ENCODE results near the gene PIKFYVE. TPM values are rescaled to one million over a fixed set of nuclear protein-coding genes. Genes with fewer than 3 reads are reported as not detected.

The PIKFYVE gene
- total and polyA plus RNA-seq, 2 donors (not counting 1 experiment from before 2014, with no cell fraction given), result 20.3 to 80.9 TPM

- no peak overlapping the region for H2AFZ ChIP-seq (ENCODE audit: insufficient read depth, low read depth, low read length, poor library complexity, severe bottlenecking)
- Mint-ChIP-seq H3K27ac (no peak overlapping the region), H3K4me3 (no peak overlapping the region), H3K9me3 (ENCODE audit: insufficient read depth) (no peaks in the 10 kb centered on the region), H3K27me3 (no peaks in the 10 kb centered on the region), H3K4me1 (peaks cover 16% of the 10 kb centered on the region)
- DNase-seq (no peak), ATAC-seq (ENCODE audit: low read depth) (no peak)
- peaks cover 2% of the 10 kb centered on the region in 2 donors for H3K4me1 ChIP-seq (ENCODE audit: control insufficient read depth in 2 of 2, insufficient read depth in 2 of 2, low read length in 2 of 2)
- H3K9me3 ChIP-seq (ENCODE audit: control extremely low read depth in 1 of 3, control insufficient read depth in 2 of 3, insufficient read depth in 1 of 3, low read length in 2 of 3), result peaks cover 1 to 19% (median 4%) of the 10 kb centered on the region in 3 donors
- H3K9ac ChIP-seq (ENCODE audit: low read length), result no peak overlapping the region
- no peak overlapping the region for H3K27ac ChIP-seq (ENCODE audit: low read length in 2 of 2)
- intact Hi-C loops (cut with micrococcal nuclease), result no loop called here
- ChIA-PET POLR2A (interaction anchor here (0.7 kb wide), 1 partner anchor 219 kb away, joined by 3 read pairs; no protein-coding TSS in a partner anchor), CTCF (no interaction called here)
- H3K36me3 ChIP-seq (replicated peaks in 1 of 2; ENCODE audit: control extremely low read depth in 1 of 2, control insufficient read depth in 1 of 2, extremely low read depth in 1 of 2, insufficient read depth in 2 of 2, low read length in 1 of 2), result peaks cover 0 to 21% of the 10 kb centered on the region in 2 experiments
- no peaks in the 10 kb centered on the region for H3K79me2 ChIP-seq (ENCODE audit: control insufficient read depth, insufficient read depth, low read length)
- WGBS (ENCODE audit: insufficient coverage), result 96% methylated on average over 8 of the region's 9 CpGs
- TF ChIP-seq, protein P1, sequence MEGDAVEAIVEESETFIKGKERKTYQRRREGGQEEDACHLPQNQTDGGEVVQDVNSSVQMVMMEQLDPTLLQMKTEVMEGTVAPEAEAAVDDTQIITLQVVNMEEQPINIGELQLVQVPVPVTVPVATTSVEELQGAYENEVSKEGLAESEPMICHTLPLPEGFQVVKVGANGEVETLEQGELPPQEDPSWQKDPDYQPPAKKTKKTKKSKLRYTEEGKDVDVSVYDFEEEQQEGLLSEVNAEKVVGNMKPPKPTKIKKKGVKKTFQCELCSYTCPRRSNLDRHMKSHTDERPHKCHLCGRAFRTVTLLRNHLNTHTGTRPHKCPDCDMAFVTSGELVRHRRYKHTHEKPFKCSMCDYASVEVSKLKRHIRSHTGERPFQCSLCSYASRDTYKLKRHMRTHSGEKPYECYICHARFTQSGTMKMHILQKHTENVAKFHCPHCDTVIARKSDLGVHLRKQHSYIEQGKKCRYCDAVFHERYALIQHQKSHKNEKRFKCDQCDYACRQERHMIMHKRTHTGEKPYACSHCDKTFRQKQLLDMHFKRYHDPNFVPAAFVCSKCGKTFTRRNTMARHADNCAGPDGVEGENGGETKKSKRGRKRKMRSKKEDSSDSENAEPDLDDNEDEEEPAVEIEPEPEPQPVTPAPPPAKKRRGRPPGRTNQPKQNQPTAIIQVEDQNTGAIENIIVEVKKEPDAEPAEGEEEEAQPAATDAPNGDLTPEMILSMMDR (IDR thresholded peaks at IDR 0.05), result no peak
- TF ChIP-seq EZH2 (IDR thresholded peaks at IDR 0.05; ENCODE audit: borderline replicate concordance, insufficient read depth, low read depth, low read length, poor library complexity, severe bottlenecking), result no peak
- no peak overlapping the region for H3K4me2 ChIP-seq (replicated peaks; ENCODE audit: low read depth, low read length, poor library complexity, severe bottlenecking)
- no peaks in the 10 kb centered on the region for H4K20me1 ChIP-seq (ENCODE audit: control insufficient read depth, insufficient read depth, low read length, poor library complexity, severe bottlenecking)
- H3K27me3 ChIP-seq (replicated peaks in 1 of 4; ENCODE audit: control extremely low read depth in 1 of 4, control insufficient read depth in 3 of 4, insufficient read depth in 4 of 4, low read length in 3 of 4), result no peaks in the 10 kb centered on the region
- H3K4me3 ChIP-seq (ENCODE audit: control extremely low read depth in 1 of 5, extremely low read depth in 1 of 5, insufficient read depth in 1 of 5, low read depth in 2 of 5, low read length in 4 of 5), result no peak overlapping the region
Observed at GRCh38 chr2:208361077-208361441, 95.0 kb downstream of the PIKFYVE start.

DNA sequence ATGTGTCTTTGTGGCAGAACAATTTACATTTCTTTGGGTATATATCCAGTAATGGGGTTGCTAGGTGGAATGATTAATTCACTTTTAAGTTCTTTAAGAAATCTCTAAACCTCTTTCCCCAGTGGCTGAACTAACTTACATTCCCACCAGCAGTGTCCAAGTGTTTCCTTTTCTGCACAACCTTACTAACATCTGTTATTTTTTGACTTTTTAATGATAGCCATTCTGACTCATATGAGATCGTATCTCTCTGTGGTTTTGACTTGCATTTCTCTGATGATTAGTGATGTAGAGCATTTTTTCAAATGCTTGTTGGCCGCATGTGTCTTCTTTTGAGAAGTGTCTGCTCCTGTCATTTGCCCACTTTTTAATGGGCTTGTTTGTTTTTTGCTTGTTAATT lies 97.4 kb downstream of the PIKFYVE start:
- Mint-ChIP-seq H3K27me3 (no peaks in the 10 kb centered on the region), H3K27ac (no peak overlapping the region), H3K4me1 (peaks cover 16% of the 10 kb centered on the region), H3K4me3 (no peak overlapping the region), H3K9me3 (ENCODE audit: insufficient read depth) (no peaks in the 10 kb centered on the region)
- ATAC-seq (ENCODE audit: low read depth) (no peak), DNase-seq (no peak)
- ChIA-PET POLR2A (no interaction called here), CTCF (no interaction called here)
- H3K36me3 ChIP-seq (replicated peaks in 1 of 2; ENCODE audit: control extremely low read depth in 1 of 2, control insufficient read depth in 1 of 2, extremely low read depth in 1 of 2, insufficient read depth in 2 of 2, low read length in 1 of 2), result peaks cover 0 to 8% of the 10 kb centered on the region in 2 experiments
- H3K27ac ChIP-seq (ENCODE audit: low read length in 2 of 2), result no peak overlapping the region
- no peak overlapping the region for H2AFZ ChIP-seq (ENCODE audit: insufficient read depth, low read depth, low read length, poor library complexity, severe bottlenecking)
- TF ChIP-seq EZH2 (IDR thresholded peaks at IDR 0.05; ENCODE audit: borderline replicate concordance, insufficient read depth, low read depth, low read length, poor library complexity, severe bottlenecking), result no peak
- TF ChIP-seq, protein P1 (IDR thresholded peaks at IDR 0.05), result no peak
- H4K20me1 ChIP-seq (ENCODE audit: control insufficient read depth, insufficient read depth, low read length, poor library complexity, severe bottlenecking), result no peaks in the 10 kb centered on the region
- no peaks in the 10 kb centered on the region for H3K79me2 ChIP-seq (ENCODE audit: control insufficient read depth, insufficient read depth, low read length)
- peaks cover 7 to 8% of the 10 kb centered on the region in 2 donors for H3K4me1 ChIP-seq (ENCODE audit: control insufficient read depth in 2 of 2, insufficient read depth in 2 of 2, low read length in 2 of 2)
- H3K4me2 ChIP-seq (replicated peaks; ENCODE audit: low read depth, low read length, poor library complexity, severe bottlenecking), result no peak overlapping the region
- H3K9ac ChIP-seq (ENCODE audit: low read length), result no peak overlapping the region
- peaks cover 1 to 19% (median 4%) of the 10 kb centered on the region in 3 donors for H3K9me3 ChIP-seq (ENCODE audit: control extremely low read depth in 1 of 3, control insufficient read depth in 2 of 3, insufficient read depth in 1 of 3, low read length in 2 of 3)
- WGBS (ENCODE audit: insufficient coverage), result 20% methylated on average over 1 of the region's 2 CpGs
- intact Hi-C loops (cut with micrococcal nuclease), result no loop called here
- no peaks in the 10 kb centered on the region for H3K27me3 ChIP-seq (replicated peaks in 1 of 4; ENCODE audit: control extremely low read depth in 1 of 4, control insufficient read depth in 3 of 4, insufficient read depth in 4 of 4, low read length in 3 of 4)
- H3K4me3 ChIP-seq (ENCODE audit: control extremely low read depth in 1 of 5, extremely low read depth in 1 of 5, insufficient read depth in 1 of 5, low read depth in 2 of 5, low read length in 4 of 5), result no peak overlapping the region
